HepG2 (cell line): ENCODE data around the gene MYL11. TPM values are rescaled to one million over a fixed set of nuclear protein-coding genes. Genes with fewer than 3 reads are reported as not detected.
A peak's percentile ranks its signal among the peaks of the same experiment; 100 is the strongest.

Source experiments
- CREB1 ChIP-seq, 2 experiments: fragments of 450-650 bp in 1 of 2; IDR thresholded peaks; 2 replicates each; pipeline ENCODE4 v1.6.1; 2016 to 2017; ENCODE audit warnings: control low read depth in 1 of 2, mild to moderate bottlenecking in 1 of 2, missing compliant biosample characterization in 1 of 2, missing genetic modification characterization in 1 of 2
- DRAP1 ChIP-seq: IDR thresholded peaks from 2 replicates; pipeline ENCODE4 v1.6.1; 2016; ENCODE audit warnings: missing genetic modification reagents, missing compliant biosample characterization
- EED ChIP-seq: sonication (generic); formaldehyde crosslinking; IDR thresholded peaks from 2 replicates; pipeline ENCODE4 v1.5.0; 2020; ENCODE audit warnings: mild to moderate bottlenecking, missing genetic modification reagents
- ELF4 ChIP-seq: sonication (generic); formaldehyde crosslinking; IDR thresholded peaks from 2 replicates; pipeline ENCODE4 v1.5.0; 2020; ENCODE audit warnings: missing genetic modification reagents, mild to moderate bottlenecking, moderate library complexity, borderline replicate concordance
- FOSL2 ChIP-seq: sonication (generic); formaldehyde crosslinking; IDR thresholded peaks from 2 replicates; pipeline ENCODE4 v1.4.0; 2020; ENCODE audit warnings: missing genetic modification reagents
- GMEB2 ChIP-seq: IDR thresholded peaks from 2 replicates; pipeline ENCODE4 v1.6.1; 2016; ENCODE audit warnings: missing biosample characterization, missing genetic modification reagents, low read depth
- HNRNPL ChIP-seq: fragments of 200-400 bp; formaldehyde crosslinking; IDR thresholded peaks from 2 replicates; pipeline ENCODE4 v1.6.1; 2017; ENCODE audit warnings: mild to moderate bottlenecking, low read depth, low read length
- MAX ChIP-seq: IDR thresholded peaks from 2 replicates; pipeline ENCODE4 v1.6.1; 2012; ENCODE audit warnings: inconsistent platforms
- MEIS2 ChIP-seq: sonication (generic); formaldehyde crosslinking; IDR thresholded peaks from 2 replicates; pipeline ENCODE4 v1.9.0; 2021; ENCODE audit warnings: mild to moderate bottlenecking, missing genetic modification reagents
- NR0B2 ChIP-seq: sonication (generic); formaldehyde crosslinking; IDR thresholded peaks from 2 replicates; pipeline ENCODE4 v1.4.0; 2020; ENCODE audit warnings: mild to moderate bottlenecking, missing genetic modification reagents
- PHF8 ChIP-seq: sonication (generic); formaldehyde crosslinking; IDR thresholded peaks from 2 replicates; pipeline ENCODE4 v1.5.0; 2020; ENCODE audit warnings: missing genetic modification reagents
- POLR2AphosphoS5 ChIP-seq: IDR thresholded peaks from 2 replicates; pipeline ENCODE4 v1.6.1; 2012; ENCODE audit warnings: low read depth, low read length
- RAD21 ChIP-seq: fragments of 450-650 bp; formaldehyde crosslinking; IDR thresholded peaks from 2 replicates; pipeline ENCODE4 v1.5.0; 2020; ENCODE audit warnings: mild to moderate bottlenecking
- TFDP1 ChIP-seq: IDR thresholded peaks from 2 replicates; pipeline ENCODE4 v1.6.1; 2016; ENCODE audit warnings: missing compliant biosample characterization, missing genetic modification reagents, borderline replicate concordance
- ZBTB25 ChIP-seq: IDR thresholded peaks from 2 replicates; pipeline ENCODE4 v1.6.1; 2018; ENCODE audit warnings: missing genetic modification reagents
- ZC3H4 ChIP-seq: sonication (generic); formaldehyde crosslinking; IDR thresholded peaks from 2 replicates; pipeline ENCODE4 v1.4.0; 2020; ENCODE audit warnings: missing genetic modification reagents, borderline replicate concordance
- ZFX ChIP-seq: sonication (generic); formaldehyde crosslinking; IDR thresholded peaks from 2 replicates; pipeline ENCODE4 v1.4.0; 2020; ENCODE audit warnings: mild to moderate bottlenecking, low read depth, missing genetic modification reagents, moderate library complexity
- ZNF230 ChIP-seq: sonication (generic); formaldehyde crosslinking; IDR thresholded peaks from 2 replicates; pipeline ENCODE4 v1.4.0; 2020; ENCODE audit warnings: mild to moderate bottlenecking, missing genetic modification reagents
- ZNF235 ChIP-seq: sonication (generic); formaldehyde crosslinking; IDR thresholded peaks from 2 replicates; pipeline ENCODE4 v1.8.1; 2023; ENCODE audit warnings: mild to moderate bottlenecking, missing genetic modification reagents, borderline replicate concordance
- ZNF674 ChIP-seq: sonication (generic); formaldehyde crosslinking; IDR thresholded peaks from 2 replicates; pipeline ENCODE4 v1.5.0; 2020; ENCODE audit warnings: low read depth, mild to moderate bottlenecking, missing genetic modification reagents
- ZNF768 ChIP-seq: sonication (generic); formaldehyde crosslinking; IDR thresholded peaks from 2 replicates; pipeline ENCODE4 v1.4.0; 2020; ENCODE audit warnings: missing genetic modification reagents
- ZNF770 ChIP-seq: sonication (generic); formaldehyde crosslinking; IDR thresholded peaks from 2 replicates; pipeline ENCODE4 v1.5.0; 2020; ENCODE audit warnings: mild to moderate bottlenecking, missing genetic modification reagents
- polyA plus RNA-seq, 8 experiments: library from polyadenylated mRNA; depleted of rRNA in 3 of 8; stranded (reverse) in 7 of 8; unstranded in 1 of 8; fragments of >200 nt; fragmentation: Illumina TruSeq in 4 of 8; extraction: Trizol in 4 of 8; gene quantifications; 2 replicates each; pipeline versions ENCODE4 v1.2.1 to v1.2.3, GENCODE V29; 2011 to 2016; ENCODE audit warnings: low read depth in 4 of 8, missing spikeins in 1 of 8, mixed read lengths in 1 of 8; ENCODE audit not compliant: insufficient read depth in 1 of 8
- total RNA-seq, 5 experiments: library from RNA; depleted of rRNA; stranded (reverse); fragments of >200 nt; fragmentation: Illumina TruSeq; extraction: Trizol; gene quantifications; 2 replicates each; pipeline ENCODE4 v1.2.3, GENCODE V29; 2016; ENCODE audit warnings: low read depth in 1 of 5

Gene MYL11
- total and polyA plus RNA-seq, 2 of the 13 experiments (the other 11 are each of a cell fraction or from before 2014, with no cell fraction given): not detected

- peak; percentile 12; the same call in 1 of the 2 replicates for TF ChIP-seq FOSL2
- TF ChIP-seq NR0B2: peak; percentile 44; the same call in 1 of the 2 replicates
- TF ChIP-seq ZNF235 (CRISPR knock-in tag): peak; percentile 48; the same call in 1 of the 2 replicates
- peak; percentile 97 for TF ChIP-seq ZFX (CRISPR knock-in tag)
- TF ChIP-seq RAD21 (CRISPR knock-in tag): peak; percentile 23; the same call in 1 of the 2 replicates
- TF ChIP-seq POLR2AphosphoS5: peak; percentile 64; the same call in 1 of the 2 replicates
- peak; percentile 75; the same call in 1 of the 2 replicates for TF ChIP-seq ELF4 (CRISPR knock-in tag)
- peak; percentile 35; the same call in 1 of the 2 replicates for TF ChIP-seq MEIS2
- TF ChIP-seq ZBTB25: peak; percentile 73; the same call in 1 of the 2 replicates
- peak; percentile 56; the same call in 1 of the 2 replicates for TF ChIP-seq ZNF230 (CRISPR knock-in tag)
- TF ChIP-seq GMEB2: peak; percentile 91
- peak; percentile 62; the same call in 1 of the 2 replicates for TF ChIP-seq DRAP1 (CRISPR knock-in tag)
- 0 out of 2 replicates have a peak, but pooled peaks have one; percentile 0 for TF ChIP-seq ZNF770 (CRISPR knock-in tag)
- TF ChIP-seq EED: peak; percentile 56; the same call in 1 of the 2 replicates
- TF ChIP-seq ZNF768 (CRISPR knock-in tag): peak; percentile 45; the same call in 1 of the 2 replicates
- 0 out of 2 replicates have a peak, but pooled peaks have one; percentile 48 for TF ChIP-seq MAX
- 0 out of 2 replicates have a peak, but pooled peaks have one; percentile 7 for TF ChIP-seq HNRNPL
- peak; percentile 9; the same call in 1 of the 2 replicates for TF ChIP-seq ZC3H4 (CRISPR knock-in tag)
- peak; percentile 85 for TF ChIP-seq PHF8 (CRISPR knock-in tag)
- TF ChIP-seq ZNF674: peak; percentile 78; the same call in 1 of the 2 replicates
- peak; percentile 34; the same call in 1 of the 2 replicates for TF ChIP-seq TFDP1
- TF ChIP-seq CREB1 (IDR thresholded peaks at IDR 0.05): peak; percentile 87
- TF ChIP-seq CREB1 (CRISPR knock-in tag; IDR thresholded peaks at IDR 0.05): peak; percentile 85
These were observed 3.2 kb downstream of the MYL11 start (continued) for GRCh38 chr16:30377812-30378235.
